ENCODE results near the gene HMGCR. TPM values are rescaled to one million over a fixed set of nuclear protein-coding genes. Genes with fewer than 3 reads are reported as not detected.
"Not testable (repeated sequence)": the region's sequence is repeated elsewhere in the genome, so short reads cannot be mapped to it uniquely, and the experiment has no call there.

Gene HMGCR
- total and polyA plus RNA-seq, 2 donors (not counting 3 experiments of a cell fraction or from before 2014, with no cell fraction given) = 39.6 to 104 TPM

DNA sequence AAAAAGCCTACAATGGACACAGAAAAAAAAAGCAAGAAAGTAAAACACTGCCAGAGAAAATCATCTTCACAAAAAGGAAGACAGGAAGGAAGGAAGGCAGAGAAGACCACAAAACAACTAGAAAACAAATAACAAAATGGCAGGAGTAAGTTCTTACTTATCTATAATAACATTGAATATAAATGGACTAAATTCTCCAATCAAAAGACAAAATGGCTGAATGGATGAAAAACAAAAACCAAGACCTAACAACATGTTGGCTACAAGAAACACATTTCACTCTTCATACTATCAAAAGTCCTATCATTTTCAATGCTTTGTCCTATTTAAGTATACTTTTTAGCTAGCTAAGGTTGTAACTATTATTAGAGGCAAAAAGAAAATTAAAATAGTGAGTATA, 36.9 kb upstream of the HMGCR start:
- Histone ChIP-seq H3K4me2 (ENCODE audit: insufficient read depth, low read length) (no peak overlapping the region), H3K36me3 (ENCODE audit: control insufficient read depth in 2 of 2, extremely low read depth in 1 of 2, insufficient read depth in 2 of 2, low read length in 2 of 2) (no peaks in the 10 kb centered on the region), H3K9me1 (replicated peaks; ENCODE audit: control insufficient read depth, extremely low read depth, insufficient read depth, low read length) (no peaks in the 10 kb centered on the region), H3K9me3 (replicated peaks; ENCODE audit: control insufficient read depth, insufficient read depth, low read length) (no peaks in the 10 kb centered on the region), H3K27ac (ENCODE audit: insufficient read depth, low read depth, low read length) (no peak overlapping the region), H2AFZ (ENCODE audit: low read depth, low read length) (no peak overlapping the region), H3K9ac (replicated peaks; ENCODE audit: extremely low read depth, insufficient read depth, low read length) (no peak overlapping the region), H4K20me1 (replicated peaks; ENCODE audit: control insufficient read depth, extremely low read depth, insufficient read depth, low read length) (no peaks in the 10 kb centered on the region), H3K79me2 (ENCODE audit: control insufficient read depth, insufficient read depth, low read length) (no peaks in the 10 kb centered on the region), H3K4me1 (ENCODE audit: control insufficient read depth, extremely low read depth, insufficient read depth, low read length) (no peaks in the 10 kb centered on the region), H3K27me3 (ENCODE audit: control insufficient read depth in 2 of 2, insufficient read depth in 2 of 2, low read length in 2 of 2) (no peaks in the 10 kb centered on the region), H3K4me3 (replicated peaks in 1 of 3; ENCODE audit: insufficient read depth in 1 of 3, low read depth in 1 of 3, low read length in 3 of 3) (no peak overlapping the region)
- intact Hi-C loops (cut with micrococcal nuclease) (no loop called here), dilution Hi-C loops (cut with MboI; ENCODE audit: extremely low pct_ligation_motif_present, low sequenced_read_pairs) (no loop called here)
- no peak for DNase-seq (ENCODE audit: low read depth, low spot score)
- BruUV-seq (replicated peaks) = no TSS peak
- TF ChIP-seq MYC (IDR thresholded peaks at IDR 0.05; ENCODE audit: low read depth, low read length) = no peak
- ChIA-PET CTCF (no interaction called here), POLR2A (no interaction called here)
- FAIRE-seq = no peak

DNA sequence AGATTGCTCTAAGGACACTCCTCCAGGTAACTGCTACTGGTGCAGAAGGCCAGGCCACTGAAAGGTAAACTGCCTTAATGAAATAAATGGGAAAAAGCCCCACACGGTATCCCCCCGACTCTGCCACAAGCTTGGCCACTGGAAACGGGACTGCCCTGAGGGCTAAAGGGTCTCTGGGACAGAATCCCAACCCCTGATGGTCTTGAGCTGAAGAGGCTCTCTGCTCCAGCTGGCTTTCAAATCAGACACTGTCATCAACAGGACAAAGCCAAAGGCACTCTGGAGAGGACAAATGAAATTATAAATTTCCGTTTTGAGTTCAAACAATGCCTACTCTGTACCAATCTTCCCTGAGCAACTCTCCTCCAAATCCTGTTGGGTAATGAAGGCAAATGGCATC, 33.6 kb upstream of the HMGCR start:
- H3K4me3 ChIP-seq (replicated peaks in 1 of 3; ENCODE audit: insufficient read depth in 1 of 3, low read depth in 1 of 3, low read length in 3 of 3) = no peak overlapping the region
- H3K36me3 ChIP-seq (ENCODE audit: control insufficient read depth in 2 of 2, extremely low read depth in 1 of 2, insufficient read depth in 2 of 2, low read length in 2 of 2) = no peaks in the 10 kb centered on the region
- no peaks in the 10 kb centered on the region for H3K79me2 ChIP-seq (ENCODE audit: control insufficient read depth, insufficient read depth, low read length)
- H2AFZ ChIP-seq (ENCODE audit: low read depth, low read length) = no peak overlapping the region
- no peaks in the 10 kb centered on the region for H3K9me1 ChIP-seq (replicated peaks; ENCODE audit: control insufficient read depth, extremely low read depth, insufficient read depth, low read length)
- no peaks in the 10 kb centered on the region for H3K9me3 ChIP-seq (replicated peaks; ENCODE audit: control insufficient read depth, insufficient read depth, low read length)
- dilution Hi-C loops (cut with MboI; ENCODE audit: extremely low pct_ligation_motif_present, low sequenced_read_pairs) = no loop called here
- POLR2A ChIA-PET = no interaction called here
- no peaks in the 10 kb centered on the region for H4K20me1 ChIP-seq (replicated peaks; ENCODE audit: control insufficient read depth, extremely low read depth, insufficient read depth, low read length)
- no peak overlapping the region for H3K27ac ChIP-seq (ENCODE audit: insufficient read depth, low read depth, low read length)
- no TSS peak for BruUV-seq (replicated peaks)
- CTCF ChIA-PET = no interaction called here
- no peak for FAIRE-seq
- no peak overlapping the region for H3K9ac ChIP-seq (replicated peaks; ENCODE audit: extremely low read depth, insufficient read depth, low read length)
- no peaks in the 10 kb centered on the region for H3K27me3 ChIP-seq (ENCODE audit: control insufficient read depth in 2 of 2, insufficient read depth in 2 of 2, low read length in 2 of 2)
- H3K4me2 ChIP-seq (ENCODE audit: insufficient read depth, low read length) = no peak overlapping the region
- H3K4me1 ChIP-seq (ENCODE audit: control insufficient read depth, extremely low read depth, insufficient read depth, low read length) = no peaks in the 10 kb centered on the region
- DNase-seq (ENCODE audit: low read depth, low spot score) = no peak
- intact Hi-C loops (cut with micrococcal nuclease) = no loop called here
- TF ChIP-seq EZH2 (IDR thresholded peaks at IDR 0.05; ENCODE audit: borderline replicate concordance, low read depth, low read length, severe bottlenecking) (no peak), FOS (IDR thresholded peaks at IDR 0.05; ENCODE audit: borderline replicate concordance, insufficient read depth, low read length) (no peak)

DNA sequence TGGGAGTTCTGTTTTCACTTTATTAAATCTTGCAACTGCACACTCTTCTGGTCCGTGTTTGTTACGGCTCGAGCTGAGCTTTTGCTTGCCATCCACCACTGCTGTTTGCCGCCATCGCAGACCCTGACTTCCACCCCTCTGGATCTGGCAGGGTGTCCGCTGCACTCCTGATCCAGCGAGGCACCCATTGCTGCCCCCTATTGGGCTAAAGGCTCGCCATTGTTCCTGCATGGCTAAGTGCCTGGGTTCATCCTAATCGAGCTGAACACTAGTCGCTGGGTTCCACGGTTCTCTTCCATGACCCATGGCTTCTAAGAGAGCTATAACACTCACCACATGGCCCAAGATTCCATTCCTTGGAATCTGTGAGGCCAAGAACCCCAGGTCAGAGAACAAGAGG, 32.5 kb upstream of the HMGCR start:
- intact Hi-C loops (cut with micrococcal nuclease); H3K9ac ChIP-seq (replicated peaks; ENCODE audit: extremely low read depth, insufficient read depth, low read length); H3K9me1 ChIP-seq (replicated peaks; ENCODE audit: control insufficient read depth, extremely low read depth, insufficient read depth, low read length); CTCF ChIA-PET; FAIRE-seq; H3K79me2 ChIP-seq (ENCODE audit: control insufficient read depth, insufficient read depth, low read length); H3K27me3 ChIP-seq (ENCODE audit: control insufficient read depth in 2 of 2, insufficient read depth in 2 of 2, low read length in 2 of 2); POLR2A ChIA-PET; H2AFZ ChIP-seq (ENCODE audit: low read depth, low read length); H3K4me3 ChIP-seq (replicated peaks in 1 of 3; ENCODE audit: insufficient read depth in 1 of 3, low read depth in 1 of 3, low read length in 3 of 3); H3K9me3 ChIP-seq (replicated peaks; ENCODE audit: control insufficient read depth, insufficient read depth, low read length); BruUV-seq (replicated peaks); H3K4me1 ChIP-seq (ENCODE audit: control insufficient read depth, extremely low read depth, insufficient read depth, low read length); H3K36me3 ChIP-seq (ENCODE audit: control insufficient read depth in 2 of 2, extremely low read depth in 1 of 2, insufficient read depth in 2 of 2, low read length in 2 of 2); dilution Hi-C loops (cut with MboI; ENCODE audit: extremely low pct_ligation_motif_present, low sequenced_read_pairs); H3K27ac ChIP-seq (ENCODE audit: insufficient read depth, low read depth, low read length); H4K20me1 ChIP-seq (replicated peaks; ENCODE audit: control insufficient read depth, extremely low read depth, insufficient read depth, low read length); H3K4me2 ChIP-seq (ENCODE audit: insufficient read depth, low read length); DNase-seq (ENCODE audit: low read depth, low spot score): not testable (repeated sequence)

Data from endothelial cell of umbilical vein (primary cell).